Epidermal melanocyte (primary cell): ENCODE measurements around the gene PAQR5.

Source experiments
- DNase-seq: peaks from one replicate; pipeline ENCODE4 v3.0.0; 2011; ENCODE audit warnings: low spot score; ENCODE audit not compliant: insufficient read length

The PAQR5 gene

DNA sequence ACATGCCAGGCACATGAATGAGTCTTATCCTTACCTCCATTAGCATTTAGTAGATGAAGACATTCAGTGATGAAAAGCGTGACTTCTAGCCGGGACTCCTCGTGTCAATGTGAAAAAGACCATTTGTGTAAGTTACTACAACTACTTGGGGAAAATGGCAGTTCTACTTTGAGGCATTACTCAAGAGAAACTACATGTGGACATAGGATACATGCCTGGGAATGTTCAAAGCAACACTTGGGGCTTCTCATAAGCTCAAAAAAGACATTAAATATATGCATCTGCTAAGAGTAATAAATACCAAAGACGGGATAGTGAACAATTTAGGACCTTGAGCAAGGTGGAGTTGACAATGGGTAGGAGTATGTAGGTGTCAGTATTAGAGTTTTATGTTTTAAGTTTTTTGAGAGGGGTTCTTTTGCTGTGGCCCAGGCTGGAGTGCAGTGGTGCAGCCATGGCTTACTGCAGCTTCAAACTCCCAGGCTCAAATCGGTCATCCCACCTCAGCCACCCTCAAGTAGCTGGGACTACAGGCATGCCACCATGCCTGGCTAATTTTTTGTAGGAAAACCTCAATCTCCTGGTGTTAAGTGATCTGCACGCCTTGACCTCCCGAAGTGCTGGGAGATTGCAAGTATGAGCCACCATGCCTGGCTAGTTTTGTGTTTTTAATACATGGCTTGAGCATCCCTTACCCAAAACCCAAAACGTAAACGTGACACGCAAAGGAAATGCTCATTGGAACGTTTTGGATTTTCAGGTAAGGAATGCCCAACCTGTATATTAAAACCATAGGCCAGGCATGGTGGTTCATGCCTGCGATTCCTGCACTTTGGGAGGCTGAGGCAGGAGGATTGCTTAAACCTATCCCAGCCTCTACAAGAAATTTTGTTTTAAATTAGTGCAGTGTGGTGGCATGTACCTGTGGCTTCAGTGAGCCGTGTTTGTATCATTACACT is 157.8 kb downstream of the PAQR5 start:
- DNase-seq = no peak
